Right hindlimb (tissue), 1 donor: Measurements from ENCODE around the gene KPNA1.
"Not testable (repeated sequence)": the region's sequence is repeated elsewhere in the genome, so short reads cannot be mapped to it uniquely, and the experiment has no call there.

Experiments
- DNase-seq: peaks from one replicate; pipeline ENCODE4 v3.0.0-alpha.2; 2018

Gene KPNA1

DNA sequence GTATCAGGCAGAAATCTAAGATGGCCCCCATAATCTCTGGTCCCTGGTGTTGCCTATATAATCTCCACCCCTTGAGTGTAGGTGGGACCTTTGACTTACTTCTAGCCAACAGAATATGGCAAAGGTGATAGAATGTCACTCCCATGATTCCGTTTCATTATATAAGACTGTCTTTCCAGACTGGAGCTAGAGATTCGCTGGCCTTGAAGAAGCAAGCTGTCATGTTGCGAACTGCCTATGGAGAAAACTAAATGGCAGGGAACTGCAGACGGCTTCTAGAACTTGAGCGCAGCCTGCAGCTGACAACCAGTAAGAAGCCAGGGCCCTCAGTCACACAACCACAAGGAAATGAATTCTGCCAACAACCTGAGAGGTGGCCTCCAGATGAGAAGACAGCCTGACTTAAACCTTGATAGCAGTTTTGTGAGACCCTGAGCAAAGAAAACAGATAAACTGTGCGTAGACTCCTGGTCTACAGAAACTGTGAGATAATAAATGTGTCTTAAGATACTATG lies 2.2 kb upstream of the KPNA1 start:
- no peak for DNase-seq

- DNase-seq: no peak
These were observed 1.1 kb upstream of the KPNA1 start for GRCh38 chr3:122515870-122516269.

GRCh38 chr3:122515020-122515468 lies 305 bp upstream of the KPNA1 start:
- DNase-seq: no peak

DNA sequence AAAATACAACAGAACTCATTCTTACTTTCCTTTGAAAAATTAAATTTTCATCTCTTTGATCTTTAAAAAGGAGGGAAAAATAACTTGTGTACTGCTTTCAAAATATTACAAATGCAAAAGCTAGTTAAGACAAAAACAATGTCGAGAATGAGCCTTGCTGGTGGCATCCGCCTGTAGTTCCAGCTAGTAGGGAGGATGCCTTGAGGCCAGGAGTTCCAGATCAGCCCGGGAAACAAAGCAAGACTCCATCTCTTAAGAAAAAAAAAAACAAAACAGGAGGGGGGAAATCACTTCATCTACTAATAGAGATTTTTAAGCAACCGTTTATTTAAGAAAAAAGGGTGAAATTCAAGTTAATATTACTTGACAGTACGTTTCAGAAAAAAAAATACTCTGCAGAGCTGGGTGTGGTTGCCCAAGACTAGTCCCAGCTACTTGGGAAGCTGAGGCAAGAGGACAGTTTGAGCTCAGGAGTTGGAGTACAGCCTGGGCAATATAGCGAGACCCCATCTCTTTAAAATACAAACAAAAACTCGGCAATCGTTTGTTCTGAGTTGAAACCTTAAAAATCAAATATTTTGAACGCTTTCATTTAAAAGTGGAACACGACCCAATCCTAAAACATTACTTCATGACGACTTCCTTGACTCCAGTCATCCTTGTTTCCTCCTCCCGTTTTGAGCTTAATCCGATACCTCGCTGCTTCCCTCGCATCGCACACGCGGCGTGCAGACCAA lies 1.2 kb downstream of the KPNA1 start:
- DNase-seq: no peak

DNA sequence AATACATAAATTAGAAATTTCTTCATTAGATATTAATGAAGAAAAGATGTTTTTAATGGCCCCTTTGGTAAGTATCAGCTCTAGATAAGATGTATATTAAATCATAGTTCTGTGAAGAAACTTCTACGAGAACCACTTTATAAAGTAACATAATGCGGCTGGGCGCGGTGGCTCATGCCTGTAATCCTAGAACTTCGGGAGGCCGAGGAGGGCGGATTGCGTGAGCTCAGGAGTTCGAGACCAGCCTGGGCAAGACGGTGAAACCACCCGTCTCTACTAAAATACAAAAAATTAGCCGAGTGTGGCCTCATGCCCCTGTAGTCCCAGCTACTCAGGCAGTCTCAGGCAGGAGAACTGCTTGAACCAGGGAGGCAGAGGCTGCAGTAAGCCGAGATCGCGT lies 2.5 kb downstream of the KPNA1 start:
- no peak for DNase-seq

GRCh38 chr3:122510878-122511535 lies 3.7 kb downstream of the KPNA1 start:
- no peak for DNase-seq

DNA sequence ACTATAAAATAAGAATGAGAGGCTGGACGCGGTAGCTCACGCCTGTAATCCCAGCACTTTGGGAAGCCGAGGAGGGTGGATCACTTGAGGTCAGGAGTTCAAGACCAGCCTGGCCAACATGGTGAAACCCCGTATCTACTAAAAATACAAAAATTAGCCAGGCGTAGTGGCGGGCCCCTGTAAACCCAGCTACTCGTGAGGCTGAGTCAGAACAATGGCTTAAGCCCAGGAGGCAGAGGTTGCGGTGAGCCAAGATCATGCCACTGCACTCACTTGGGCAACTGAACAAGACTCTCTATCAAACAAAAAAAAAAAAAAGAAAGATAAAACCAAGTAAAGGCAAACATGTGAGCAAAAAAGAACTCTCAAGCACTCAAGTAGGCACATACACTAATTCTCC lies 5.8 kb downstream of the KPNA1 start:
- not testable (repeated sequence) for DNase-seq

DNA sequence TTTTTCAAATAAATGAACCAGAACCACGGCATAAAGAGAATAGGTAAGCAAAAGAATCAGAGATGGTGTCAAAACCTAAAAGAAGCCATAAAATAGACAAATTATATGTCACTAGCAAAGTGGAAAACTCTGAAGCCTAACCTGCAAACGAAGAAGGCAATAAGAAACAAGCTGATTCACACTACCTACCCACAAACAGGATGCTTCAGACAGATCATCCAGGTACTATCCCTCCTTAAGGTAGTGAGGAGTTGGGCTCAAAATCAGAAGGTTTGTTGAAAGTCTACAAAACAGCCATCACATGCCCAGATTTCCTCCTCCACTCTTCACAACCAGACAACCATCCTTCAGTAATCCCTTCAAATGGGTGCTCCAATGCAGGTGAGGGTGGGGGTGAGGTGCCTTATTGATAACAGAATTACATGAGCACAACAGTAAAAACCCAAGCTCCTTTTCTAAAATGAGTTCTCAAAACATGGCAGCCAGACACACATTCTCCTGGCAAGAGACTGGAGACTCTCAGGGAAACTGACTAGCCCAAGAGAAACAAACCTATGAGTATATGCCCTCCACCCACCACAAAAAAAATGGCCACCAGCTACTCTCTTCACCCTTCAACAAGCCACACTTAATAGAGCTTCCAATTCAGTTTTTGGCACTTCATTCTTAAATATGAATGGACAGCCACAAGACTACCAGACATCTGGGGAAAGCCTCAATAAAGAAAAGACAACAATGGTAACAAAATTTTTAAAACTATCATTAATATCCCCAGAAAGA lies 6.4 kb downstream of the KPNA1 start:
- no peak for DNase-seq

DNA sequence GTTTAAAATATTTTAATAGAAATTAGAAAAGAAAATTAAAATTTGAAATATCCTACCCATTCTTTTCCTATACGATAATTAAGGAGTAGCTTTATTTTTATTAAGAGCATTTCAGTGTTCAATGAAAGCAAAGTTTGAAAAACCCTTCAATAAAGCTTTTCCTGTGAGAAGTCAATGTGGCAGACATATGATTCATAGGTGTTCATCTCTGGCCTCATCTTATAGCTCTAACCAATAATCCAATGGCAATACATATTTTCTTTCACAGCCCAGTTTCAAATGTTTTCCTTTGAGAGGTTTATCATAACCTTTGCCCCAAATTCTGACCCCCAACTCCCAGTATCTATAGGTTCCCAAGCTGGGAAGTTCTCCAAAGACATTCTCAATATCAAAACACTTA lies 8.3 kb downstream of the KPNA1 start:
- no peak for DNase-seq

GRCh38 chr3:122505676-122506075 lies 9.1 kb downstream of the KPNA1 start:
- DNase-seq: no peak

GRCh38 chr3:122502941-122503340 lies 11.8 kb downstream of the KPNA1 start:
- DNase-seq: no peak

- DNase-seq: no peak
These were observed 12.6 kb downstream of the KPNA1 start for GRCh38 chr3:122502139-122502538.

GRCh38 chr3:122500964-122501363 lies 13.8 kb downstream of the KPNA1 start:
- not testable (repeated sequence) for DNase-seq

DNA sequence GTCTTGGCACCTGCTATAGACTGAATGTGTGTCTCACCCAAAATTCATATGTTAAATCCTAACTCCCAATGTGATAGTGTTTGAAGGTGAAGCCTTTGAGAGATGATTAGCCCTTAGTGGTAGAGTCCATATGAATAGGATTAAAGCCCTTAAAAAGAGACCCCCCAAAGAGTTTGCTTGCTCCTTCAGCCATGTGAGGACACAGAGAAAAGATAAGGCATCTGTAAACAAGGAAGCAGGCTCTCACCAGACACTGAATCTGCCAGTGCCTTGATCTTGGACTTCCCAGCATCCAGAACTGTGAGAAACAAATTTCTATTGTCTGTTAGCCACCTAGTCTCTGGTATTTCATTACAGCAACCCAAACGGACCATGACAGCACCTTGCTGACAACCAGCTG lies 16.6 kb downstream of the KPNA1 start:
- no peak for DNase-seq

DNA sequence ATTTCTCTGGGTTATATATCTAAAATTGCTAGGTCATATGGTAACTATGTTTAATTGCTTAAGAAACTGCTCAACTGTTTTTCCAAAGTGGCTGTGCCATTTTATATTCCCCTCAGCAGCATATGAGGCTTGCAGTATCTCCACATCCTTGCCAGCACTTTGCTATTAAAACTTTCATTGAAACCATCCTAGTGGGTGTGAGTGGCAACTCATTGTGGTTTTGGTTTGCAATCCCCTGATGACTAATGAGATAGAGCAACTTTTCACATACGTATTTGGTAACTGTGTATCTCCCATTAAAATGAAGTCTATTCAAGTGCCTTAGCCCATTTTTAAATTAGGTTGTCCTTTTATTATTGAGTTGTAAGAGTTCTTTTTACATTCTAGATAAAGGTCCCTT lies 17.3 kb downstream of the KPNA1 start:
- DNase-seq: no peak

- no peak for DNase-seq
These were observed 18.2 kb downstream of the KPNA1 start for GRCh38 chr3:122496508-122496907.

- no peak for DNase-seq
These were observed 21.4 kb downstream of the KPNA1 start for GRCh38 chr3:122493296-122493695.

GRCh38 chr3:122488262-122488973 lies 26.3 kb downstream of the KPNA1 start:
- no peak for DNase-seq

DNA sequence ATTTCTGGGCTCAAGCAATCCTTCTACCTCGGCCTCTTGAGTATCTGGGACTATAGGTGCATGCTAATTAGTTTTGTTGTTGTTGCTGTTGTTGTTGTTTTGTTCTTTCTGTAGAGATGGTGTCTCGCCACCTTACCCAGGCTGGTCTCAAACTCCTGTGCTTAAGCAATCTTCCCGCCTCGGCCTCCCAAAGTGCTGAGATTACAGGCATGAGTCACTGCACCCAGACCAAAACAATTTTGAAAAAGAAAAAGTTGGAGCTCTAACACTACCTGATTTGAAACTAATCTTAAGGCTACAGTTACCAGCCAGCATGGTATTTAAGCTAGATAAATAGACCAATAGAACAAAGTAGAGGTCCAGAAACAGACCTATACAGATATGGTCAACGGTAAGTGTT lies 29.8 kb downstream of the KPNA1 start:
- no peak for DNase-seq

DNA sequence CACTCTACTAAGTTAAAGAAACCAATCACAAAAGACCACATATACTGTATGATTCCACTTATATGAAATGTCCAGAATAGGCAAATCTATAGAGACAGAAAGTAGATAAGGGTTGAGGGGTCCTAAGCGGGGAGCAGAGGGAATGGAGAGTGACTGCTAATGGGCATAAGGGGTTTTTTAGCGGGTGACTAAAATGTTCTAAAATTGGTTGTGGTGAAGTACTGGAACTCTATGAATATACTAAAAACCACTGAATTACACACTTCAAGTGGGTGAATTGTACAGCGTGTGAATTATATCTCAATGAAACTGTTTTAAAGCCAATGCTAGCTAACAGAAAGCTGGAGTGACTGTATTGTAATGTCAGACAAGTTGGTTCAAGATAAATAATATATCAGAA lies 33.3 kb downstream of the KPNA1 start:
- DNase-seq: no peak

GRCh38 chr3:122476532-122476931 lies 38.2 kb downstream of the KPNA1 start:
- no peak for DNase-seq

DNA sequence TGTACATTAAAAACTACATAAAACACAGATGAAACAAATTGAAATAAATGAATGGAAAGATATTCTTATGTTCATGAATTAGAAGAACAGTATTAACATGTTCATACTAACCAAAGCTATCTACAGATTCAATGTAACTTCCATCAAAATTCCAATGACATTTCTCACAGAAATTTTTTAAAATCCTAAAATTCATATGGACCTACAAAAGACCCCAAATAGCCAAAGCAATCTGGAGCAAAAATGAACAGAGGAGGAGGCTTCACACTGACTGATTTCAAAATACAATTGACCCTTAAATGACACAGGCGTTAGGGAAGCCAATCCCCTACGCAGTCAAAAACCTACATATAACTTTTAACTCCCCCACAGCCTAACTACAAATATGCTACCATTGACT lies 39.4 kb downstream of the KPNA1 start:
- DNase-seq: no peak

- no peak for DNase-seq
These were observed 45.1 kb downstream of the KPNA1 start for GRCh38 chr3:122469659-122470058.
